GM10266 (cell line): Measurements from ENCODE around the gene TSPYL4.
A peak's percentile ranks its signal among the peaks of the same experiment; 100 is the strongest.

Experiments
- DNase-seq: peaks from one replicate; pipeline ENCODE4 v3.0.0; 2012; ENCODE audit errors: extremely low spot score
- CTCF ChIP-seq: IDR thresholded peaks from 2 replicates; pipeline ENCODE4 v1.5.1; 2012; ENCODE audit warnings: mild to moderate bottlenecking, low read depth; ENCODE audit not compliant: control insufficient read depth, insufficient read depth; ENCODE audit errors: missing control alignments

The TSPYL4 gene

GRCh38 chr6:116223355-116223754 lies 30.5 kb downstream of the TSPYL4 start:
- no peak for TF ChIP-seq CTCF
- DNase-seq = no peak

GRCh38 chr6:116221911-116222310 lies 32.0 kb downstream of the TSPYL4 start:
- no peak for DNase-seq
- no peak for TF ChIP-seq CTCF

- TF ChIP-seq CTCF = no peak
Observed at GRCh38 chr6:116221067-116221466, 32.8 kb downstream of the TSPYL4 start.

GRCh38 chr6:116218866-116219265 lies 35.0 kb downstream of the TSPYL4 start:
- DNase-seq = no peak
- TF ChIP-seq CTCF = no peak

More at GRCh38 chr6:116221067-116221466, 32.8 kb downstream of the TSPYL4 start:
- DNase-seq = no peak

GRCh38 chr6:116218172-116218633 lies 35.7 kb downstream of the TSPYL4 start:
- no peak for DNase-seq
- TF ChIP-seq CTCF = peak; percentile 38

GRCh38 chr6:116217069-116217468 lies 36.8 kb downstream of the TSPYL4 start:
- TF ChIP-seq CTCF = peak; percentile 26
- peak; percentile 13 for DNase-seq

GRCh38 chr6:116215414-116215813 lies 38.5 kb downstream of the TSPYL4 start:
- no peak for DNase-seq
- TF ChIP-seq CTCF = no peak
